ENCODE results near the gene DCST1.
A peak's percentile ranks its signal among the peaks of the same experiment; 100 is the strongest.

DCST1 gene

DNA sequence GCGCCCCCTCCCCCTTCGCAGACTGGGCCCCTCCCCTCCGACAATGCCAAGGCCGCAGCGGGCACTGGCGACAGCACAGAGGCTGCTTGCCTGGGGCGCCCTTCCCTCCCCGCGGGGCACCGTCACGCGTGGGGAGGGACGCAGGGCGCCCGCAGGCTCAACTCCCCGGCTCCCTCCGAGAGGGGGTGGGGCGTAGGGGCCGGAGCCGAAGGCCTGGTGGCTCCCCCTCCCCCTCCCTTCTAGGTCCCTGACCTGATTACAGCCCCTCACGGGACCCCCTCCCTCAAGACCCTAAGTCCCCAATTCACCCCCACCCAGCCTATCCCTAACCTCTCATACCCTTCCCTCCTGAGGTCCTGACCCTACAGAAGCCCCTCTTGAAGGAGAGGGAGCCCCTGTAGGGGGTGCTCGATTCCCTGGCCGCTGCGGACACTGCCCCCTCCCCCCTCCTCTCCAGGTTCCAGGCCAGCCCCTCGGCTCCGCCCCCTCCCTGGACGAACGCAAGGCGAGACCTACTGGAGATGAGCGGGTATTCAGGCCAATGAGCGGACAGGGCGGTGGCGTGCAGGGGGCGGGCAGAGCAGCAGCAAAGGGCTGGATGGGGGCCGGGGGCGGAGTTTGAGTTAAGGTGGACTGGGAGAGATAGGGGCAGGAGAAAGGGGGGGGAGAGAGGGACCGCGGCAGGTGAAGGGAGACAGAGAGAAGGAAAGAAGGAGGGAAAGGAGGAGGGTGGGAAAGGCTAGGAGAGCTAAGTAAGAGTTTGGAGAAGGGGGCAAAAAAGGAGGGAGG, 31.8 kb upstream of the DCST1 start:
- TF ChIP-seq ZBTB7A (IDR thresholded peaks at IDR 0.05; ENCODE audit: low read depth) = peak; percentile 97
- no peak for TF ChIP-seq FOXM1 (IDR thresholded peaks at IDR 0.05; ENCODE audit: borderline replicate concordance, low read depth)
- TF ChIP-seq YY1 (IDR thresholded peaks at IDR 0.05; ENCODE audit: low read depth) = no peak
- TF ChIP-seq TAF1 (IDR thresholded peaks at IDR 0.05; ENCODE audit: low read depth) = peak; percentile 75; the same call in 1 of the 2 replicates
- TF ChIP-seq, protein P1, sequence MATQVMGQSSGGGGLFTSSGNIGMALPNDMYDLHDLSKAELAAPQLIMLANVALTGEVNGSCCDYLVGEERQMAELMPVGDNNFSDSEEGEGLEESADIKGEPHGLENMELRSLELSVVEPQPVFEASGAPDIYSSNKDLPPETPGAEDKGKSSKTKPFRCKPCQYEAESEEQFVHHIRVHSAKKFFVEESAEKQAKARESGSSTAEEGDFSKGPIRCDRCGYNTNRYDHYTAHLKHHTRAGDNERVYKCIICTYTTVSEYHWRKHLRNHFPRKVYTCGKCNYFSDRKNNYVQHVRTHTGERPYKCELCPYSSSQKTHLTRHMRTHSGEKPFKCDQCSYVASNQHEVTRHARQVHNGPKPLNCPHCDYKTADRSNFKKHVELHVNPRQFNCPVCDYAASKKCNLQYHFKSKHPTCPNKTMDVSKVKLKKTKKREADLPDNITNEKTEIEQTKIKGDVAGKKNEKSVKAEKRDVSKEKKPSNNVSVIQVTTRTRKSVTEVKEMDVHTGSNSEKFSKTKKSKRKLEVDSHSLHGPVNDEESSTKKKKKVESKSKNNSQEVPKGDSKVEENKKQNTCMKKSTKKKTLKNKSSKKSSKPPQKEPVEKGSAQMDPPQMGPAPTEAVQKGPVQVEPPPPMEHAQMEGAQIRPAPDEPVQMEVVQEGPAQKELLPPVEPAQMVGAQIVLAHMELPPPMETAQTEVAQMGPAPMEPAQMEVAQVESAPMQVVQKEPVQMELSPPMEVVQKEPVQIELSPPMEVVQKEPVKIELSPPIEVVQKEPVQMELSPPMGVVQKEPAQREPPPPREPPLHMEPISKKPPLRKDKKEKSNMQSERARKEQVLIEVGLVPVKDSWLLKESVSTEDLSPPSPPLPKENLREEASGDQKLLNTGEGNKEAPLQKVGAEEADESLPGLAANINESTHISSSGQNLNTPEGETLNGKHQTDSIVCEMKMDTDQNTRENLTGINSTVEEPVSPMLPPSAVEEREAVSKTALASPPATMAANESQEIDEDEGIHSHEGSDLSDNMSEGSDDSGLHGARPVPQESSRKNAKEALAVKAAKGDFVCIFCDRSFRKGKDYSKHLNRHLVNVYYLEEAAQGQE (IDR thresholded peaks at IDR 0.05; ENCODE audit: low read depth) = no peak
- no peak for TF ChIP-seq EP300 (IDR thresholded peaks at IDR 0.05; ENCODE audit: borderline replicate concordance)
- TF ChIP-seq CEBPB (IDR thresholded peaks at IDR 0.05) = no peak
- no peak; the same call in 1 of the 2 replicates for TF ChIP-seq MAX (IDR thresholded peaks at IDR 0.05)
- TF ChIP-seq EGR1 (IDR thresholded peaks at IDR 0.05) = 0 out of 2 replicates have a peak, but pooled peaks have one; percentile 22
- peak; percentile 3; the same call in 1 of the 2 replicates for TF ChIP-seq TEAD4 (IDR thresholded peaks at IDR 0.05)
- peak; percentile 29; the same call in 1 of the 2 replicates for TF ChIP-seq RAD21 (IDR thresholded peaks at IDR 0.05; ENCODE audit: low read depth)
- TF ChIP-seq NFIC (IDR thresholded peaks at IDR 0.05) = no peak
- TF ChIP-seq CREB1 (IDR thresholded peaks at IDR 0.05; ENCODE audit: low read depth) = peak; percentile 47; the same call in 1 of the 2 replicates
- TF ChIP-seq, protein P2, sequence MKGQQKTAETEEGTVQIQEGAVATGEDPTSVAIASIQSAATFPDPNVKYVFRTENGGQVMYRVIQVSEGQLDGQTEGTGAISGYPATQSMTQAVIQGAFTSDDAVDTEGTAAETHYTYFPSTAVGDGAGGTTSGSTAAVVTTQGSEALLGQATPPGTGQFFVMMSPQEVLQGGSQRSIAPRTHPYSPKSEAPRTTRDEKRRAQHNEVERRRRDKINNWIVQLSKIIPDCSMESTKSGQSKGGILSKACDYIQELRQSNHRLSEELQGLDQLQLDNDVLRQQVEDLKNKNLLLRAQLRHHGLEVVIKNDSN (IDR thresholded peaks at IDR 0.05) = no peak
- peak; percentile 34; the same call in 1 of the 2 replicates for TF ChIP-seq TCF12 (IDR thresholded peaks at IDR 0.05; ENCODE audit: low read depth)

DNA sequence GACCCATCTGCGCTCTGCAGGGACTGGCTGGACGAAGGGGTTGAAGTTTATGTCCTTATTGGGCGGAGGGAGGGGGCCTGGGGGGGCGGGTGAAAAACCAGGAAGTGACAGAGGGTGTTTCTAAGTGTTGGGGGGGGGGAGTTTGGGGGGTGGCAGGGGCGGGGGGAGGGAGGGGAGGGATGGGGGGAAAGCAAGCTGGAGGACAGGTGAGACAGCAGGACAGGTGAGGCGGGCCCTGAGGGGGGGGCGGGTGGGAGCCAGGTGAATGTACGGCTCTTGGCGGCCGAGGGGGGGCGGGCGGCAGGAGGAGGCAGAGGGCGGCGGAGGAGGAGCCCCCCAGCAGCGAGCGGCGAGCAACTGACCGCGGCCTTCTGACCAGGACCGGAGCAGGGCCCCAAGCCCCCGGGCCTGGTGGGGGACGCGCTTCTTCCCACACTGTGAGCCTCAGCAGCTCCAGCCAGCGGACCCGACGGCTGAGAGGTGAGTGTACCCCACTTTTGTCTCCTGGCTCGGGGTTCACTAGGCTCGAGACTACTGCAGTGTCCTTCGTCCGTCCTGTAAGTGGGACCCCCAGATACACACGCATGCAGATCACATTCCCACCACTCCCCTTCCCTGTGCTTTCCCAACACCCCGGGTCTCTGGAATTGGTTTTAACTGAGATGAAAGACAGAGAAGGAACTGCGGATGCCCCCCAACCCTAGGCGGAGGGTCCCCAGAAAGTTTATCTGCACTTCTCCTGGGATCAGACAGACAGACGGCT, 31.0 kb upstream of the DCST1 start, which contains the start of gene ZBTB7B:
TSS of gene ZBTB7B (plus strand) at position 339 of the 763 bp plus-strand sequence. CDS start 11,859 bp downstream, outside the sequence.
- no peak for TF ChIP-seq EP300 (IDR thresholded peaks at IDR 0.05; ENCODE audit: borderline replicate concordance)
- 0 out of 2 replicates have a peak, but pooled peaks have one; percentile 59 for TF ChIP-seq ZBTB7A (IDR thresholded peaks at IDR 0.05; ENCODE audit: low read depth)
- no peak; the same call in 1 of the 2 replicates for TF ChIP-seq EGR1 (IDR thresholded peaks at IDR 0.05)
- no peak for TF ChIP-seq YY1 (IDR thresholded peaks at IDR 0.05; ENCODE audit: low read depth)
- TF ChIP-seq, protein P2 (IDR thresholded peaks at IDR 0.05) = no peak
- TF ChIP-seq TAF1 (IDR thresholded peaks at IDR 0.05; ENCODE audit: low read depth) = peak; percentile 23; the same call in 1 of the 2 replicates
- no peak for TF ChIP-seq TEAD4 (IDR thresholded peaks at IDR 0.05)
- TF ChIP-seq CEBPB (IDR thresholded peaks at IDR 0.05) = no peak
- TF ChIP-seq FOXM1 (IDR thresholded peaks at IDR 0.05; ENCODE audit: borderline replicate concordance, low read depth) = no peak
- no peak for TF ChIP-seq CREB1 (IDR thresholded peaks at IDR 0.05; ENCODE audit: low read depth)
- TF ChIP-seq TCF12 (IDR thresholded peaks at IDR 0.05; ENCODE audit: low read depth) = no peak
- TF ChIP-seq, protein P1 (IDR thresholded peaks at IDR 0.05; ENCODE audit: low read depth) = no peak

DNA sequence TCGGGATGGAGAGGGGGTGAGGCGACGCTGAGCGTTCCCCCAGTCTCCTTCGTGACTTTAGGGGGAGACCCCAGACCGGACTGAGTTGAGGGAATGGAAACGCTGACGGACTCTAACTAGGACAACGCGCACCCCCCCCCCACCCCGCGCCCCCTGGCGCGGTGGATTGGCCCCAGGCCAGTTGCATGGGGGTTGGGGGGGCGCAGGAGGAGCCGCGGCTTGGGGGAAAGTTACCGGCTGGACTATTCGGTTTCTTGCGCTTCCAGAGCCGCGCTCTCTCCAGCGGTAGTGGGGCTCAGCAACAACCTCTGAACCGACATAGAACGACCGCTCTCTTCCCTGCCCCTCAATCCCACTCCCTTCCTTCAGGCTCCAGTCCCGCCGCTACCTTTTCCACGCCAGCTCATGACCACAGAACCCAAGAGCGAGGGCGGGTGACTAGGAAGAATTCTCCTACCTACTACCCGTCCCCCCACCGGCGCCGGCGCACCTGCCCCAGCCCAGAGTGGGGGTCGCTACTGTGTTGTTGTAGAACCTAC, 30.3 kb upstream of the DCST1 start:
- TF ChIP-seq TCF12 (IDR thresholded peaks at IDR 0.05; ENCODE audit: low read depth) = no peak; the same call in 1 of the 2 replicates
- peak; percentile 77 for TF ChIP-seq NFIC (IDR thresholded peaks at IDR 0.05)
- TF ChIP-seq TEAD4 (IDR thresholded peaks at IDR 0.05) = no peak
- TF ChIP-seq EP300 (IDR thresholded peaks at IDR 0.05; ENCODE audit: borderline replicate concordance) = no peak
- no peak for TF ChIP-seq MAX (IDR thresholded peaks at IDR 0.05)
- no peak for TF ChIP-seq CREB1 (IDR thresholded peaks at IDR 0.05; ENCODE audit: low read depth)
- TF ChIP-seq RAD21 (IDR thresholded peaks at IDR 0.05; ENCODE audit: low read depth) = no peak
- TF ChIP-seq, protein P1 (IDR thresholded peaks at IDR 0.05; ENCODE audit: low read depth) = no peak
- TF ChIP-seq EGR1 (IDR thresholded peaks at IDR 0.05) = no peak
- 0 out of 2 replicates have a peak, but pooled peaks have one; percentile 1 for TF ChIP-seq ZBTB7A (IDR thresholded peaks at IDR 0.05; ENCODE audit: low read depth)

All from Ishikawa (cell line).